GM12891 (cell line): Measurements from ENCODE around the gene SNX8.

Experiments used
- PAX5 ChIP-seq: IDR thresholded peaks from 2 replicates; pipeline ENCODE4 v1.6.1; 2011; ENCODE audit warnings: low read length, moderate library complexity, mild to moderate bottlenecking; ENCODE audit not compliant: insufficient read depth, severe bottlenecking
- POLR2A ChIP-seq: IDR thresholded peaks from 2 replicates; pipeline ENCODE4 v1.6.1; 2011; ENCODE audit warnings: low read depth, low read length, control low read depth

DNA sequence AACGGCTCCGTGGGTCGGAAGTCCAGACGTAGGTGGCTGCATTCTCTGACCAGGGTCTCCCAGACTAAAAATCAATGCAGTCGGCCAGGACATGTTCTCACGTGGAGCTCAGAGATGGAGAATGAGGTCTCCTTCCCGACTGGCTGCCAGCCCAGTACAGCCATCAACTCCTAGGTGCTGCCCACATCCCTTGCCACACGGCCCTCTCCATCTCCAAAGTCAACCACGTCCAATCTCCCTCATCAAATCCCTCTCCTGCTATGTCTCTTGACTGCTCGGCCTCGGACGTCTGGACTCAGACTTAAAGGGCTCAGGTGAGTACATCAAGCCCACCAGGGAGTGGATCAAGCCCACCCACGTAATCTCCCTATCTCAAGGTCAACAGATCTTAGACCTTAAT lies 88.4 kb downstream of the SNX8 start:
- TF ChIP-seq POLR2A, result no peak
- no peak for TF ChIP-seq PAX5
